Activated T-cell treated with anti-CD3 and anti-CD28 coated beads, Interleukin-2, amount 50 U/mL, for 48 hours (primary cell): ENCODE measurements around the gene TLR8.
A peak's percentile ranks its signal among the peaks of the same experiment; 100 is the strongest.
"Not testable (repeated sequence)": the region's sequence is repeated elsewhere in the genome, so short reads cannot be mapped to it uniquely, and the experiment has no call there.

Experiments
- DNase-seq, 2 experiments: peaks; one replicate each; pipeline ENCODE4 v3.0.0-alpha.2; 2020

The TLR8 gene

GRCh38 chrX:12899506-12899905 lies 6.9 kb upstream of the TLR8 start:
- no peak for DNase-seq

- peak; percentile 80 for DNase-seq
These were observed 4.9 kb upstream of the TLR8 start for GRCh38 chrX:12901486-12901885.

GRCh38 chrX:12903646-12904045 lies 2.8 kb upstream of the TLR8 start:
- no peak for DNase-seq

GRCh38 chrX:12910423-12911121 lies 4.2 kb downstream of the TLR8 start:
- no peak for DNase-seq

- no peak for DNase-seq
These were observed 4.7 kb downstream of the TLR8 start for GRCh38 chrX:12911122-12911470.

GRCh38 chrX:12912791-12913482 lies 6.5 kb downstream of the TLR8 start:
- DNase-seq: no peak

GRCh38 chrX:12917753-12918152 lies 11.3 kb downstream of the TLR8 start:
- no peak for DNase-seq

- DNase-seq: no peak
These were observed 12.6 kb downstream of the TLR8 start for GRCh38 chrX:12919051-12919450.

GRCh38 chrX:12919620-12920019 lies 13.2 kb downstream of the TLR8 start:
- DNase-seq: no peak

- DNase-seq: no peak
These were observed 14.6 kb downstream of the TLR8 start for GRCh38 chrX:12920990-12921389.

GRCh38 chrX:12921886-12922598 lies 15.6 kb downstream of the TLR8 start:
- DNase-seq: no peak

- DNase-seq: no peak
These were observed 16.1 kb downstream of the TLR8 start for GRCh38 chrX:12922599-12922919.

- DNase-seq: no peak
These were observed 23.3 kb downstream of the TLR8 start for GRCh38 chrX:12929701-12930100.

GRCh38 chrX:12930150-12930549 lies 23.7 kb downstream of the TLR8 start:
- DNase-seq: no peak

- no peak for DNase-seq
These were observed 25.8 kb downstream of the TLR8 start for GRCh38 chrX:12932244-12932643.

- DNase-seq: no peak
These were observed 28.4 kb downstream of the TLR8 start for GRCh38 chrX:12934850-12935249.

- DNase-seq: no peak
These were observed 30.5 kb downstream of the TLR8 start for GRCh38 chrX:12936947-12937346.

- not testable (repeated sequence) for DNase-seq
These were observed 34.1 kb downstream of the TLR8 start for GRCh38 chrX:12940471-12940870.

GRCh38 chrX:12943592-12943991 lies 37.2 kb downstream of the TLR8 start:
- DNase-seq: not testable (repeated sequence)

GRCh38 chrX:12944452-12944851 lies 38.0 kb downstream of the TLR8 start:
- not testable (repeated sequence) for DNase-seq

GRCh38 chrX:12945494-12945893 lies 39.1 kb downstream of the TLR8 start:
- DNase-seq: no peak

- DNase-seq: no peak
These were observed 40.0 kb downstream of the TLR8 start for GRCh38 chrX:12946406-12946805.

GRCh38 chrX:12946838-12947544 lies 40.6 kb downstream of the TLR8 start:
- DNase-seq: peak; percentile 88 to 89
